H1 (cell line): ENCODE data around the gene PTPRT. TPM values are rescaled to one million over a fixed set of nuclear protein-coding genes. Genes with fewer than 3 reads are reported as not detected.

Experiments used
- CTCF ChIA-PET: fragments of 300-600 bp; sonication (Branson Sonifier 250); formaldehyde crosslinking; loops from one replicate; lab custom pipeline; 2021; ENCODE audit not compliant: partially characterized antibody; lab: Charles Lee
- POLR2A ChIA-PET: fragments of 300-600 bp; sonication (Branson Sonifier 250); formaldehyde crosslinking; loops from one replicate; lab custom pipeline; 2021; ENCODE audit warnings: inconsistent platforms; ENCODE audit not compliant: partially characterized antibody; lab: Charles Lee
- DNase-seq, 2 experiments: peaks; one replicate each; pipeline versions ENCODE4 v3.0.0 to v3.0.0-alpha.2; 2010 to 2022; ENCODE audit warnings: low spot score in 2 of 2, low read depth in 1 of 2, mixed read lengths in 1 of 2
- FAIRE-seq: peaks from 2 replicates; lab custom pipeline; 2011; peaks lifted over from hg19 to GRCh38; lab: Jason Lieb, UNC
- H2AFZ ChIP-seq: 2 replicates; pipeline ENCODE4 v1.8.1; 2012; ENCODE audit warnings: low read length, inconsistent platforms
- H2AK5ac ChIP-seq: 2 replicates; pipeline ENCODE4 v1.6.1; 2013; ENCODE audit warnings: low read depth, low read length
- H2BK120ac ChIP-seq: replicated peaks from 2 replicates; pipeline ENCODE3; 2013; ENCODE audit warnings: low read depth, low read length, inconsistent platforms
- H2BK12ac ChIP-seq: 2 replicates; pipeline ENCODE4 v1.6.1; 2013; ENCODE audit warnings: low read depth, low read length
- H2BK15ac ChIP-seq: 2 replicates; pipeline ENCODE4 v1.6.1; 2013; ENCODE audit warnings: low read length
- H2BK20ac ChIP-seq: 2 replicates; pipeline ENCODE4 v1.6.1; 2013; ENCODE audit warnings: low read length
- H2BK5ac ChIP-seq: 2 replicates; pipeline ENCODE4 v1.6.1; 2013; ENCODE audit warnings: low read depth, low read length
- H3K14ac ChIP-seq: 2 replicates; pipeline ENCODE4 v1.6.1; 2013; ENCODE audit warnings: inconsistent platforms; ENCODE audit not compliant: insufficient read length
- H3K18ac ChIP-seq: 2 replicates; pipeline ENCODE4 v1.6.1; 2013; ENCODE audit warnings: low read length; ENCODE audit errors: extremely low read depth
- H3K23ac ChIP-seq: 2 replicates; pipeline ENCODE4 v1.6.1; 2013; ENCODE audit warnings: inconsistent platforms; ENCODE audit not compliant: insufficient read length
- H3K23me2 ChIP-seq: 2 replicates; pipeline ENCODE4 v1.6.1; 2013; ENCODE audit warnings: low read depth, low read length
- H3K27ac ChIP-seq: 2 replicates; pipeline ENCODE4 v1.6.1; 2011; ENCODE audit warnings: low read depth, low read length, inconsistent platforms
- H3K27me3 ChIP-seq, 4 experiments: replicated peaks in 1 of 4; 1 replicate in 1 of 4; 2 replicates in 3 of 4; pipeline versions ENCODE4 v1.6.1 to v1.8.1; 2011 to 2013; ENCODE audit warnings: low read length in 3 of 4, mild to moderate bottlenecking in 3 of 4, inconsistent platforms in 2 of 4, mixed read lengths in 2 of 4, moderate library complexity in 1 of 4; ENCODE audit not compliant: control insufficient read depth in 3 of 4, insufficient read depth in 3 of 4; ENCODE audit errors: extremely low read depth in 1 of 4
- H3K36me3 ChIP-seq, 4 experiments: 2 replicates each; pipeline versions ENCODE4 v1.6.1 to v1.8.1; 2011 to 2013; ENCODE audit warnings: mild to moderate bottlenecking in 4 of 4, low read length in 3 of 4, moderate library complexity in 2 of 4, control low read depth in 1 of 4, inconsistent platforms in 1 of 4; ENCODE audit not compliant: insufficient read depth in 4 of 4, control insufficient read depth in 2 of 4
- H3K4ac ChIP-seq: replicated peaks from 2 replicates; pipeline ENCODE3; 2013; ENCODE audit warnings: low read length, low read depth, mixed read lengths, inconsistent platforms; ENCODE audit not compliant: insufficient read length
- H3K4me1 ChIP-seq, 4 experiments: replicated peaks in 1 of 4; 1 replicate in 1 of 4; 2 replicates in 3 of 4; pipeline versions ENCODE4 v1.6.1 to v1.8.1; 2011 to 2013; ENCODE audit warnings: low read length in 3 of 4, inconsistent platforms in 2 of 4, mixed read lengths in 1 of 4; ENCODE audit not compliant: insufficient read depth in 4 of 4, control insufficient read depth in 3 of 4
- H3K4me2 ChIP-seq, 2 experiments: 2 replicates each; pipeline versions ENCODE4 v1.6.1 to v1.8.1; 2011 to 2013; ENCODE audit warnings: low read depth in 2 of 2, low read length in 2 of 2, control low read depth in 1 of 2, inconsistent platforms in 1 of 2, mild to moderate bottlenecking in 1 of 2; ENCODE audit not compliant: insufficient read depth in 1 of 2
- H3K4me3 ChIP-seq, 4 experiments: fragments of 200-600, 300-600 bp in 1 of 4; sonication (generic), shearing (Covaris generic), sonication (Bioruptor Twin) in 1 of 4; 2 replicates each; pipeline versions ENCODE4 v1.5.1 to v1.8.1; 2011 to 2016; ENCODE audit warnings: low read length in 4 of 4, low read depth in 3 of 4, control low read depth in 2 of 4, inconsistent platforms in 2 of 4, mild to moderate bottlenecking in 2 of 4, mixed read lengths in 1 of 4, moderate library complexity in 1 of 4; ENCODE audit not compliant: insufficient read depth in 2 of 4; ENCODE audit errors: extremely low read depth in 1 of 4
- H3K56ac ChIP-seq: replicated peaks from 2 replicates; pipeline ENCODE3; 2013; ENCODE audit warnings: low read depth, mild to moderate bottlenecking, mixed read lengths, low read length, inconsistent platforms; ENCODE audit not compliant: insufficient read length
- H3K79me1 ChIP-seq: 2 replicates; pipeline ENCODE4 v1.6.1; 2013; ENCODE audit warnings: low read depth, low read length, control low read depth
- H3K79me2 ChIP-seq, 2 experiments: 2 replicates each; pipeline versions ENCODE4 v1.6.1 to v1.8.1; 2012 to 2013; ENCODE audit warnings: low read length in 2 of 2, mild to moderate bottlenecking in 2 of 2, inconsistent platforms in 1 of 2; ENCODE audit not compliant: insufficient read depth in 2 of 2, control insufficient read depth in 1 of 2
- H3K9ac ChIP-seq, 4 experiments: replicated peaks in 1 of 4; 1 replicate in 1 of 4; 2 replicates in 3 of 4; pipeline versions ENCODE4 v1.6.1 to v1.8.1; 2011 to 2013; ENCODE audit warnings: low read depth in 3 of 4, low read length in 3 of 4, control low read depth in 2 of 4, mild to moderate bottlenecking in 2 of 4, moderate library complexity in 2 of 4, inconsistent platforms in 1 of 4; ENCODE audit errors: extremely low read depth in 1 of 4
- H3K9me3 ChIP-seq, 2 experiments: 2 replicates each; pipeline versions ENCODE4 v1.6.1 to v1.8.1; 2012 to 2013; ENCODE audit warnings: mild to moderate bottlenecking in 2 of 2, moderate library complexity in 2 of 2, control low read depth in 1 of 2, inconsistent platforms in 1 of 2, low read depth in 1 of 2, low read length in 1 of 2, mixed read lengths in 1 of 2; ENCODE audit not compliant: insufficient read depth in 2 of 2
- H4K20me1 ChIP-seq, 2 experiments: replicated peaks in 1 of 2; 2 replicates each; pipeline versions ENCODE3 to v1.8.1; 2011 to 2013; ENCODE audit warnings: inconsistent platforms in 2 of 2, low read length in 2 of 2, mild to moderate bottlenecking in 1 of 2; ENCODE audit not compliant: insufficient read depth in 2 of 2, control insufficient read depth in 1 of 2
- H4K5ac ChIP-seq: 2 replicates; pipeline ENCODE4 v1.6.1; 2013; ENCODE audit warnings: low read length, low read depth, mixed read lengths, inconsistent platforms; ENCODE audit not compliant: insufficient read length
- H4K8ac ChIP-seq: 2 replicates; pipeline ENCODE4 v1.8.0; 2013; ENCODE audit warnings: mild to moderate bottlenecking, moderate library complexity, low read length, inconsistent platforms; ENCODE audit not compliant: insufficient read depth; ENCODE audit errors: extremely low read depth
- H4K91ac ChIP-seq: replicated peaks from 2 replicates; pipeline ENCODE3; 2013; ENCODE audit warnings: low read length, mixed read lengths, inconsistent platforms; ENCODE audit not compliant: insufficient read length
- CEBPB ChIP-seq: IDR thresholded peaks from 2 replicates; pipeline ENCODE4 v1.6.1; 2012; ENCODE audit warnings: low read depth, low read length
- JUN ChIP-seq: IDR thresholded peaks from 2 replicates; pipeline ENCODE4 v1.6.1; 2011; ENCODE audit warnings: low read depth, mild to moderate bottlenecking, improper control_type of control experiment, low read length
- SUZ12 ChIP-seq: fragments of 200-600 bp; sonication (generic); IDR thresholded peaks from 2 replicates; pipeline ENCODE4 v1.6.1; 2012; ENCODE audit warnings: mild to moderate bottlenecking, inconsistent platforms, low read length, moderate library complexity, mixed read lengths
- YY1 ChIP-seq: IDR thresholded peaks from 2 replicates; pipeline ENCODE4 v1.6.1; 2011; ENCODE audit warnings: low read depth, mild to moderate bottlenecking, low read length
- polyA plus RNA-seq, 7 experiments: library from polyadenylated mRNA; depleted of rRNA in 3 of 7; stranded (reverse) in 5 of 7; unstranded in 2 of 7; fragments of >200 nt in 5 of 7; fragments of 200-250 nt in 2 of 7; gene quantifications; 1 replicate in 5 of 7; 2 replicates in 1 of 7; 4 replicates in 1 of 7; pipeline versions ENCODE4 v1.2.1 to v1.2.3, GENCODE V29; 2011 to 2013; ENCODE audit warnings: missing spikeins in 2 of 7, mixed read lengths in 2 of 7
- total RNA-seq: library from RNA; stranded (reverse); fragmentation: NEBNext Ultra II Directional; extraction: Animal tissue kit (Norgen Biotek cat#: 25700); gene quantifications from 2 replicates; pipeline ENCODE4 v1.2.1, GENCODE V29; 2021

Gene PTPRT
- total and polyA plus RNA-seq, 2 of the 8 experiments (the other 6 are each of a cell fraction or from before 2014, with no cell fraction given): 0.33 to 1.8 TPM

DNA sequence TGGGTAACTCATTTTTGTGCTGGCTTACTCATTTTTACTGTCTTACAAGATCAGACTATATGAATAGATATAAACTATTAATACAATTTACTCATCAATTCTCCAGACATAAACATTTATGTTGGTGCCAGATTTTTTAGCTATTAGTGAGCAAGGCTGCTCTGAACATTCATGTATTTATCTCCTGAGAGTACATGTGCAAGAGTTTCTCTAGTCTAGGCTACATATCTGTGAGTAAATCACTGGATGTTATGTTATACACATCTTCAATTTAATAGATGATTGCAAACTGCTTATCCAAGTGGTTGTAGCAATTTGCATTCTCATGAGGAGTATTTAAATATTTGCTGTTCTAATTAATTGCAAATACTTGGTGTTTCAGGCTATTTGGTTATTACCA is 687.1 kb downstream of the PTPRT start:
- no peaks in the 10 kb centered on the region for H3K9me3 ChIP-seq
- FAIRE-seq (no peak), DNase-seq (no peak)
- H3K23ac ChIP-seq: no peak overlapping the region
- H2BK120ac ChIP-seq: no peak overlapping the region
- H2BK5ac ChIP-seq: no peak overlapping the region
- no peaks in the 10 kb centered on the region for H3K79me1 ChIP-seq
- H3K23me2 ChIP-seq: no peaks in the 10 kb centered on the region; the same call in 1 of the 2 replicates
- no peak overlapping the region for H4K8ac ChIP-seq
- H2BK20ac ChIP-seq: no peak overlapping the region
- H3K79me2 ChIP-seq: no peaks in the 10 kb centered on the region
- no peak overlapping the region for H2AFZ ChIP-seq
- ChIA-PET CTCF (interaction anchor here (0.9 to 1.0 kb wide), 2 partner anchors 9 to 18 kb away, joined by 3 to 5 read pairs; no protein-coding TSS in a partner anchor), POLR2A (no interaction called here)
- TF ChIP-seq YY1: no peak
- TF ChIP-seq SUZ12: no peak
- no peak for TF ChIP-seq CEBPB
- TF ChIP-seq JUN: no peak
- H3K9ac ChIP-seq: no peak overlapping the region
- no peak overlapping the region for H3K56ac ChIP-seq
- no peak overlapping the region for H3K14ac ChIP-seq
- no peak overlapping the region for H3K4me2 ChIP-seq
- H4K5ac ChIP-seq: no peak overlapping the region
- H3K4ac ChIP-seq: no peak overlapping the region
- no peaks in the 10 kb centered on the region for H3K27me3 ChIP-seq
- no peak overlapping the region for H2BK12ac ChIP-seq
- no peak overlapping the region for H2BK15ac ChIP-seq
- no peak overlapping the region for H3K4me3 ChIP-seq
- no peaks in the 10 kb centered on the region for H3K36me3 ChIP-seq
- H3K18ac ChIP-seq: no peak overlapping the region
- no peaks in the 10 kb centered on the region for H3K4me1 ChIP-seq
- no peaks in the 10 kb centered on the region for H4K20me1 ChIP-seq
- H2AK5ac ChIP-seq: no peak overlapping the region
- H4K91ac ChIP-seq: no peak overlapping the region
- H3K27ac ChIP-seq: no peak overlapping the region
